ENCODE measurements around the gene UGT1A5.

- no peak for TF ChIP-seq POLR2A (IDR thresholded peaks at IDR 0.05)
- TF ChIP-seq, protein P1, sequence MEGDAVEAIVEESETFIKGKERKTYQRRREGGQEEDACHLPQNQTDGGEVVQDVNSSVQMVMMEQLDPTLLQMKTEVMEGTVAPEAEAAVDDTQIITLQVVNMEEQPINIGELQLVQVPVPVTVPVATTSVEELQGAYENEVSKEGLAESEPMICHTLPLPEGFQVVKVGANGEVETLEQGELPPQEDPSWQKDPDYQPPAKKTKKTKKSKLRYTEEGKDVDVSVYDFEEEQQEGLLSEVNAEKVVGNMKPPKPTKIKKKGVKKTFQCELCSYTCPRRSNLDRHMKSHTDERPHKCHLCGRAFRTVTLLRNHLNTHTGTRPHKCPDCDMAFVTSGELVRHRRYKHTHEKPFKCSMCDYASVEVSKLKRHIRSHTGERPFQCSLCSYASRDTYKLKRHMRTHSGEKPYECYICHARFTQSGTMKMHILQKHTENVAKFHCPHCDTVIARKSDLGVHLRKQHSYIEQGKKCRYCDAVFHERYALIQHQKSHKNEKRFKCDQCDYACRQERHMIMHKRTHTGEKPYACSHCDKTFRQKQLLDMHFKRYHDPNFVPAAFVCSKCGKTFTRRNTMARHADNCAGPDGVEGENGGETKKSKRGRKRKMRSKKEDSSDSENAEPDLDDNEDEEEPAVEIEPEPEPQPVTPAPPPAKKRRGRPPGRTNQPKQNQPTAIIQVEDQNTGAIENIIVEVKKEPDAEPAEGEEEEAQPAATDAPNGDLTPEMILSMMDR (IDR thresholded peaks at IDR 0.05), result no peak
Observed at GRCh38 chr2:233743464-233744259, 31.0 kb downstream of the UGT1A5 start.
